Endothelial cell of umbilical vein (primary cell): ENCODE measurements around the gene SYNM. TPM values are rescaled to one million over a fixed set of nuclear protein-coding genes. Genes with fewer than 3 reads are reported as not detected.

Source experiments
- BruUV-seq: library from RNA; stranded (reverse); fragments of 400-500 nt; replicated peaks from 2 replicates; lab custom pipeline; 2021; lab: Mats Ljungman, UMichigan
- CTCF ChIA-PET: fragments of 300-600, 350-600 bp; sonication (Branson Sonifier 250); formaldehyde crosslinking; loops from one replicate; lab custom pipeline; 2021; ENCODE audit warnings: antibody characterized with exemption, inconsistent platforms; lab: Charles Lee
- POLR2A ChIA-PET: fragments of 300-600, 350-600 bp; sonication (Branson Sonifier 250); formaldehyde crosslinking; loops from one replicate; lab custom pipeline; 2021; ENCODE audit warnings: antibody characterized with exemption, inconsistent platforms; lab: Charles Lee
- DNase-seq: peaks from one replicate; pipeline ENCODE4 v3.0.0-alpha.2; 2011; ENCODE audit warnings: low read depth, low spot score
- FAIRE-seq: peaks from 2 replicates; lab custom pipeline; 2011; peaks lifted over from hg19 to GRCh38; lab: Jason Lieb, UNC
- H2AFZ ChIP-seq: 2 replicates; pipeline ENCODE4 v1.6.0; 2012; ENCODE audit warnings: low read depth, low read length, control low read depth, inconsistent platforms
- H3K27ac ChIP-seq: 2 replicates; pipeline ENCODE4 v1.5.1; 2011; ENCODE audit warnings: low read depth, mild to moderate bottlenecking, control low read depth, low read length, moderate library complexity; ENCODE audit not compliant: insufficient read depth
- H3K27me3 ChIP-seq, 2 experiments: 2 replicates each; pipeline versions ENCODE4 v1.6.0 to v1.6.1; 2011; ENCODE audit warnings: low read length in 2 of 2, mixed read lengths in 1 of 2; ENCODE audit not compliant: control insufficient read depth in 2 of 2, insufficient read depth in 2 of 2
- H3K36me3 ChIP-seq, 2 experiments: 2 replicates in 1 of 2; 3 replicates in 1 of 2; pipeline ENCODE4 v1.5.1; 2011; ENCODE audit warnings: low read length in 2 of 2, mild to moderate bottlenecking in 1 of 2, moderate library complexity in 1 of 2; ENCODE audit not compliant: control insufficient read depth in 2 of 2, insufficient read depth in 2 of 2; ENCODE audit errors: extremely low read depth in 1 of 2
- H3K4me1 ChIP-seq: 3 replicates; pipeline ENCODE4 v1.5.1; 2011; ENCODE audit warnings: mild to moderate bottlenecking, low read length; ENCODE audit not compliant: control insufficient read depth, insufficient read depth; ENCODE audit errors: extremely low read depth
- H3K4me2 ChIP-seq: 2 replicates; pipeline ENCODE4 v1.6.1; 2011; ENCODE audit warnings: low read length, control low read depth, mixed read lengths; ENCODE audit not compliant: insufficient read depth
- H3K4me3 ChIP-seq, 3 experiments: fragments of 200-600 bp in 1 of 3; sonication (generic), shearing (Covaris generic) in 1 of 3; replicated peaks in 1 of 3; 2 replicates each; pipeline ENCODE4 v1.5.1; 2011 to 2016; ENCODE audit warnings: control low read depth in 3 of 3, low read length in 3 of 3, mild to moderate bottlenecking in 2 of 3, inconsistent platforms in 1 of 3, low read depth in 1 of 3, moderate library complexity in 1 of 3; ENCODE audit not compliant: insufficient read depth in 1 of 3
- H3K79me2 ChIP-seq: 2 replicates; pipeline ENCODE4 v1.6.0; 2012; ENCODE audit warnings: low read length, inconsistent platforms; ENCODE audit not compliant: control insufficient read depth, insufficient read depth
- H3K9ac ChIP-seq: replicated peaks from 2 replicates; pipeline ENCODE3; 2011; ENCODE audit warnings: low read length, control low read depth; ENCODE audit not compliant: insufficient read depth; ENCODE audit errors: extremely low read depth
- H3K9me1 ChIP-seq: replicated peaks from 3 replicates; pipeline ENCODE4 v1.6.0; 2011; ENCODE audit warnings: mild to moderate bottlenecking, low read length; ENCODE audit not compliant: control insufficient read depth, insufficient read depth; ENCODE audit errors: extremely low read depth
- H3K9me3 ChIP-seq: replicated peaks from 2 replicates; pipeline ENCODE4 v1.5.1; 2012; ENCODE audit warnings: low read length, inconsistent platforms; ENCODE audit not compliant: control insufficient read depth, insufficient read depth
- H4K20me1 ChIP-seq: replicated peaks from 2 replicates; pipeline ENCODE3; 2011; ENCODE audit warnings: mild to moderate bottlenecking, low read length; ENCODE audit not compliant: control insufficient read depth, insufficient read depth; ENCODE audit errors: extremely low read depth
- GATA2 ChIP-seq: IDR thresholded peaks from 2 replicates; pipeline ENCODE4 v1.7.0; 2011; ENCODE audit warnings: low read depth, mild to moderate bottlenecking, moderate library complexity, mixed read lengths, low read length; ENCODE audit not compliant: insufficient read length, insufficient read depth
- JUN ChIP-seq: IDR thresholded peaks from 2 replicates; pipeline ENCODE4 v1.6.1; 2011; ENCODE audit warnings: borderline replicate concordance, low read depth; ENCODE audit not compliant: insufficient read length, insufficient read depth
- POLR2AphosphoS5 ChIP-seq: IDR thresholded peaks from 2 replicates; pipeline ENCODE4 v1.6.1; 2012; ENCODE audit warnings: low read depth, mild to moderate bottlenecking, control low read depth, low read length, moderate library complexity; ENCODE audit not compliant: insufficient read depth
- dilution Hi-C: fragments of 300-500 bp; cut with MboI; formaldehyde crosslinking; loops from one replicate; pipeline ENCODE4 v1.15.0; 2019; ENCODE audit warnings: low sequenced_read_pairs; ENCODE audit not compliant: extremely low pct_ligation_motif_present
- intact Hi-C: fragments of 100-400 bp; cut with micrococcal nuclease; formaldehyde crosslinking; loops from one replicate; pipeline ENCODE4 v1.10.0; 2022
- polyA plus RNA-seq, 4 experiments: library from polyadenylated mRNA; depleted of rRNA in 3 of 4; stranded (reverse) in 3 of 4; unstranded in 1 of 4; fragments of >200 nt; gene quantifications; 2 replicates each; pipeline versions ENCODE4 v1.2.1 to v1.2.3, GENCODE V29; 2011 to 2012; ENCODE audit warnings: missing spikeins in 1 of 4
- total RNA-seq: library from RNA; stranded (reverse); gene quantifications from 2 replicates; pipeline ENCODE4 v1.2.3, GENCODE V29; 2021
- TF ChIP-seq, protein P1 (sequence below), 2 donors: IDR thresholded peaks; 1 replicate in 1 of 2; 2 replicates in 1 of 2; pipeline ENCODE4 v1.5.1; 2011; ENCODE audit warnings: low read length in 2 of 2, mild to moderate bottlenecking in 2 of 2, moderate library complexity in 2 of 2, control low read depth in 1 of 2, inconsistent platforms in 1 of 2, low read depth in 1 of 2; ENCODE audit not compliant: insufficient read depth in 1 of 2; ENCODE audit errors: extremely low read depth in 1 of 2

The SYNM gene
- total and polyA plus RNA-seq, 2 donors (not counting 3 experiments of a cell fraction or from before 2014, with no cell fraction given): 3.7 to 10.2 TPM

- FAIRE-seq (no peak), DNase-seq (no peak)
- no peaks in the 10 kb centered on the region for H3K27me3 ChIP-seq
- ChIA-PET POLR2A (no interaction called here), CTCF (interaction anchor here (2.0 to 3.7 kb wide), 2 partner anchors 27 to 32 kb away, joined by 6 to 24 read pairs; partner anchors contain the start of gene SYNM)
- no peaks in the 10 kb centered on the region for H3K9me1 ChIP-seq
- no peak overlapping the region for H3K9ac ChIP-seq
- no peaks in the 10 kb centered on the region for H3K79me2 ChIP-seq
- peaks cover 28% of the 10 kb centered on the region for H3K4me1 ChIP-seq
- no peaks in the 10 kb centered on the region for H4K20me1 ChIP-seq
- H3K27ac ChIP-seq: no peak overlapping the region
- H3K36me3 ChIP-seq: no peaks in the 10 kb centered on the region
- no peak overlapping the region for H2AFZ ChIP-seq
- intact Hi-C loops (no loop called here), dilution Hi-C loops (no loop called here)
- BruUV-seq: no TSS peak
- H3K9me3 ChIP-seq: no peaks in the 10 kb centered on the region
- no peak overlapping the region for H3K4me2 ChIP-seq
- H3K4me3 ChIP-seq: no peak overlapping the region
- TF ChIP-seq JUN: no peak
- no peak for TF ChIP-seq GATA2
- TF ChIP-seq, protein P1, sequence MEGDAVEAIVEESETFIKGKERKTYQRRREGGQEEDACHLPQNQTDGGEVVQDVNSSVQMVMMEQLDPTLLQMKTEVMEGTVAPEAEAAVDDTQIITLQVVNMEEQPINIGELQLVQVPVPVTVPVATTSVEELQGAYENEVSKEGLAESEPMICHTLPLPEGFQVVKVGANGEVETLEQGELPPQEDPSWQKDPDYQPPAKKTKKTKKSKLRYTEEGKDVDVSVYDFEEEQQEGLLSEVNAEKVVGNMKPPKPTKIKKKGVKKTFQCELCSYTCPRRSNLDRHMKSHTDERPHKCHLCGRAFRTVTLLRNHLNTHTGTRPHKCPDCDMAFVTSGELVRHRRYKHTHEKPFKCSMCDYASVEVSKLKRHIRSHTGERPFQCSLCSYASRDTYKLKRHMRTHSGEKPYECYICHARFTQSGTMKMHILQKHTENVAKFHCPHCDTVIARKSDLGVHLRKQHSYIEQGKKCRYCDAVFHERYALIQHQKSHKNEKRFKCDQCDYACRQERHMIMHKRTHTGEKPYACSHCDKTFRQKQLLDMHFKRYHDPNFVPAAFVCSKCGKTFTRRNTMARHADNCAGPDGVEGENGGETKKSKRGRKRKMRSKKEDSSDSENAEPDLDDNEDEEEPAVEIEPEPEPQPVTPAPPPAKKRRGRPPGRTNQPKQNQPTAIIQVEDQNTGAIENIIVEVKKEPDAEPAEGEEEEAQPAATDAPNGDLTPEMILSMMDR (IDR thresholded peaks at IDR 0.05; ENCODE audit: extremely low read depth in 1 of 2, insufficient read depth in 1 of 2, low read depth in 1 of 2, low read length in 2 of 2): no peak
- TF ChIP-seq POLR2AphosphoS5: no peak
Observed at GRCh38 chr15:99132634-99133287, 27.9 kb downstream of the SYNM start.
